Fibroblast of gingiva (primary cell): ENCODE data around the gene CDH4.
"Not testable (repeated sequence)": the region's sequence is repeated elsewhere in the genome, so short reads cannot be mapped to it uniquely, and the experiment has no call there.

Experiments used
- DNase-seq: peaks from one replicate; pipeline ENCODE4 v3.0.0-alpha.2; 2011; ENCODE audit warnings: low read depth

The CDH4 gene

GRCh38 chr20:61437280-61438206, 185.5 kb downstream of the CDH4 start:
- peak; percentile 88 for DNase-seq

GRCh38 chr20:61438285-61438684, 186.2 kb downstream of the CDH4 start:
- DNase-seq, result no peak

DNA sequence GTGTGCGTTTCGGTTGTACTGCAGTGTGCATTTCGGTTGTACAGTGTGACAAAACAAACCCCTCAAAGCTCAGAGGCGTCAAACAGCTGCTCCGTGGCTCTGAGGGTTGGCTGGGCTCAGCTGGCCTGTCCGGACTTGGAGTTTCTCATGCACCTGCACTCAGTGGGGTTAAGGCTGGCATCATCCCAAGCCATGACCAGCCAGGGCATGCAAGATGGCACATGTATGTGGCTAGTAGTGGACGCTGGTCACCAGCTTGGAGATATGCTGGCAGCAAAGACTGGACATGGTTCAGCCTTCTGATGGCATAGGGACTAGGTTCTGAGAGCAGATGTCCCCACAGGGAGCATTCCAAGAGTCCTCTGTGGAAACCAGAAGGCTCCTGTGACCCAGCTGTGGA, 187.2 kb downstream of the CDH4 start:
- no peak for DNase-seq

- DNase-seq, result no peak
Observed at GRCh38 chr20:61440548-61441055, 188.5 kb downstream of the CDH4 start.

GRCh38 chr20:61441537-61441936, 189.5 kb downstream of the CDH4 start:
- no peak for DNase-seq

- DNase-seq, result no peak
Observed at GRCh38 chr20:61442075-61442670, 190.1 kb downstream of the CDH4 start.

DNA sequence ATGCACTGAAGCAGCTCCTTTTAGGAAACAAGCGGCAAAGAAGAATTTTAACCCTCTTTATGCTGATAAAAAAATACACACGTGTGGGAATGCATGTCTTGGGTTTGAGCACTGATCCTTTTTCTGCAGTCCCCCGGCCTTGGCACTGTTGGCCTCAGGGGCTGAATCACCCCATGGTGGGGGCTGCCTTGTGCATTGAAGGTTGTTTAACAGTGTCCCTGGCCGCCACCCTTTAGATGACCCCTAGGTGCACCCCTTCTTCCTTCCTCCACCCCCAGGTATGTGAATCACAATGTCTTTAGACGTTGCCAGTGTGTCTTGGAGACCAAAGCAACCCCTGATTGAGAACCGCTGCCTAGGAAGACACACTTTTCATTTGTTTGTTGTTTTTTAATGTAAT, 190.7 kb downstream of the CDH4 start:
- no peak for DNase-seq

GRCh38 chr20:61443443-61444126, 191.5 kb downstream of the CDH4 start:
- no peak for DNase-seq

GRCh38 chr20:61444637-61445036, 192.6 kb downstream of the CDH4 start:
- DNase-seq, result no peak

DNA sequence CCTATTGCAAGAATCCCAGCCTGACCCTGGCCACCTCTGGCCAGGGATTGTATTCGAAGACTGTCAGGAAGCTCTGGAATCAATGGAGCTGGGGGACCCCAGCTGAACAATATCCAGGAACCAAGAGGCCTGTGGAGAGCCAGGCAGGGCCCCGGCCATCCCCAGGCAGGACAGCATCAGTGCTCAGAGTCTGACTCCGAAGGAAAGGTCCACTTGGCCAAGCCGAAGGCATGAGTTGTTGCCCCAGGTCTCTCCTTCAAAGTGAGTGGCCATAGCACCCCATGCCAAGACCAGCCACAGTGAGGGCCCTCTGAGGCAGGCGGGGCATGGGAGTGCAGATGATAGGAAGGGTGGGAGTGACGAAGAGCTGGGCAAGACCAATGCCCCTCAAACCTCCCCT, 193.1 kb downstream of the CDH4 start:
- DNase-seq, result no peak

- DNase-seq, result no peak
Observed at GRCh38 chr20:61445741-61446140, 193.7 kb downstream of the CDH4 start.

- no peak for DNase-seq
Observed at GRCh38 chr20:61447952-61448351, 195.9 kb downstream of the CDH4 start.

GRCh38 chr20:61448386-61448785, 196.3 kb downstream of the CDH4 start:
- DNase-seq, result no peak

DNA sequence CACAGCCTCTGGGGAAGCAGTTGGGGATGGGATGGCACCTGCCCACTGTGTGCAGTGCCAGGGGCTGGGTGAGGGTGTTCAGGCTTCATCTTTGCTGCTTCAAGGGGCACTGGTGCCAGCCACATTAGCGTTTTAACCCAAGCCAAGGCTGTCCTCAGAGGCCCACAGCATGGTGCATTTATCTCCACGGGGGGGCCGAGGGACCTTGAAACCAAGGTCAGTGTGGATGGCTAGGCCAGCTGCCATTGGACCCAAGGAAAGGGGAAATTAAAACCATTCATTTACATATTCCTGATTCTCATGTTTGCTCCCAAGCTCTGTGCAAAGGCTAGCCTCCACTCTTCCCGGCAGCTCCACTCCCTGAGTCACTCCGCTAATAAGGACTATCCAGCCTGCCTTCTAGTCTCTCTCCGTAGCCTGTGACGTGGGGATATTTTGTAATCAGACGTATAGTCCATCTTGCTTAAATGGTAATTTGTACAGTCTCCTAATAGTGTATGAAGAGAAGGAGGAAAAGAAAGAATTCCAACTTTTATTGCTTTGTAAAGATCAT, 197.1 kb downstream of the CDH4 start:
- DNase-seq, result no peak

GRCh38 chr20:61449916-61450315, 197.9 kb downstream of the CDH4 start:
- DNase-seq, result no peak

- no peak for DNase-seq
Observed at GRCh38 chr20:61450549-61450948, 198.5 kb downstream of the CDH4 start.

- DNase-seq, result no peak
Observed at GRCh38 chr20:61451009-61451408, 198.9 kb downstream of the CDH4 start.

DNA sequence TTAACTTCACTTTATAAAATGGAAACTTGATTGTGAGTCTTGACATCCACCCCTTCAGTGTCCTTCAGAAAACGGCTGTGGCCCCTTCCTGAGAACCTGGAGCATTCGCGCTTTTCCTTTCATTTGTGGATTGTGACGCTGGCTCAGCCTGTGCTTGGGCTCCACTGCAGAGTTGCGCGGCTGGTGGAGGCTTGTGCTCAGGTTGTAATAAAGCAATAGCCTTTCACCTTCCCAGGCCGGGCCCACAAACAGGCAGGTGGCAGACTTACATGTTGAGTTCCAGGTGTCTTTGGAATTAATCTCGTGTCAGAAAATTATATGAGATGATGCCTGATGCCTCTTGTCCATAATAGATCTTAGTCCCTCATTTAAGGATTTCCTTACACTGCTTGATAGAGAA, 199.9 kb downstream of the CDH4 start:
- no peak for DNase-seq

GRCh38 chr20:61453219-61453618, 201.2 kb downstream of the CDH4 start:
- DNase-seq, result no peak

- DNase-seq, result not testable (repeated sequence)
Observed at GRCh38 chr20:61453623-61454022, 201.6 kb downstream of the CDH4 start.

DNA sequence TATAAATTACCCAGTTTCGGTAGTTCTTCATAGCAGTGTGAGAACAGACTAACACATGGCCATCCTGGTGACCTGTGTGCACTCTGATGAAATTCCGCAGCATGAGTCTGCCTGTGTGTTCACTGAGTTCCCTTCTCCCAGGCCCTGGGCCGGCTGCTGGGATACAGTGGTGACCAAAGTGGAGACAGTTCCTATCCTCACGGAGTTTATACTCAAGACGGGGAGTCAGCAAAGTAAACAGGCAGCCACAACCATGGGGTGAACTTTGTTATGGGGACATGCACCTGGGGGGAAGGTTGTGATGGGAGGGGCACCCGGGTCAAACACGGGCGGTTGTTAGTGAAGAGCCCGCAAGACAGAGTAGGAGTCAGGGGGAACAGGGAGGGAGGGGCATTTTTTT, 202.0 kb downstream of the CDH4 start:
- no peak for DNase-seq

- no peak for DNase-seq
Observed at GRCh38 chr20:61455508-61456215, 203.6 kb downstream of the CDH4 start.
